H1 (cell line): Measurements from ENCODE around the gene NEMF.

Source experiments
- CEBPB ChIP-seq: IDR thresholded peaks from 2 replicates; pipeline ENCODE4 v1.6.1; 2012; ENCODE audit warnings: low read depth, low read length
- EP300 ChIP-seq, 2 experiments: IDR thresholded peaks; 1 replicate in 1 of 2; 2 replicates in 1 of 2; pipeline ENCODE4 v1.6.1; 2011 to 2012; ENCODE audit warnings: low read depth in 2 of 2, low read length in 2 of 2, mild to moderate bottlenecking in 2 of 2, borderline replicate concordance in 1 of 2, inconsistent platforms in 1 of 2, moderate library complexity in 1 of 2
- KDM1A ChIP-seq: fragments of 200-600, 300-600 bp; sonication (generic); IDR thresholded peaks from 2 replicates; pipeline ENCODE4 v1.7.1; 2016; ENCODE audit warnings: mild to moderate bottlenecking, low read length, borderline replicate concordance
- NRF1 ChIP-seq: IDR thresholded peaks from 2 replicates; pipeline ENCODE4 v1.6.1; 2011; ENCODE audit warnings: mild to moderate bottlenecking, low read depth, low read length, improper control_type of control experiment
- POLR2AphosphoS5 ChIP-seq: IDR thresholded peaks from 2 replicates; pipeline ENCODE4 v1.6.1; 2011; ENCODE audit warnings: low read depth, low read length
- RFX5 ChIP-seq: IDR thresholded peaks from 2 replicates; pipeline ENCODE4 v1.6.1; 2011; ENCODE audit warnings: low read depth, low read length, improper control_type of control experiment, borderline replicate concordance
- SUZ12 ChIP-seq: fragments of 200-600 bp; sonication (generic); IDR thresholded peaks from 2 replicates; pipeline ENCODE4 v1.6.1; 2012; ENCODE audit warnings: mild to moderate bottlenecking, inconsistent platforms, low read length, moderate library complexity, mixed read lengths
- TF ChIP-seq, protein P1 (sequence below): IDR thresholded peaks from 2 replicates; pipeline ENCODE4 v1.6.1; 2011; ENCODE audit warnings: low read depth, mild to moderate bottlenecking, low read length; ENCODE audit not compliant: insufficient read depth

- TF ChIP-seq SUZ12 (no peak), CEBPB (no peak), KDM1A (peak; percentile 75), RFX5 (no peak), POLR2AphosphoS5 (no peak), NRF1 (no peak), EP300 (IDR thresholded peaks at IDR 0.05; ENCODE audit: borderline replicate concordance in 1 of 2, low read depth in 2 of 2, low read length in 2 of 2) (no peak)
- TF ChIP-seq, protein P1, sequence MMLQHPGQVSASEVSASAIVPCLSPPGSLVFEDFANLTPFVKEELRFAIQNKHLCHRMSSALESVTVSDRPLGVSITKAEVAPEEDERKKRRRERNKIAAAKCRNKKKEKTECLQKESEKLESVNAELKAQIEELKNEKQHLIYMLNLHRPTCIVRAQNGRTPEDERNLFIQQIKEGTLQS, result peak; percentile 64; the same call in 1 of the 2 replicates
Measured at GRCh38 chr14:49862089-49862673, 9.6 kb upstream of the NEMF start.
